LNCaP clone FGC (cell line): Measurements from ENCODE around the gene ZNF57.
"Not testable (repeated sequence)": the region's sequence is repeated elsewhere in the genome, so short reads cannot be mapped to it uniquely, and the experiment has no call there.

Experiments used
- DNase-seq: peaks from one replicate; pipeline ENCODE4 v3.0.0-alpha.2; 2011; ENCODE audit warnings: low read depth
- H3K4me3 ChIP-seq: 2 replicates; pipeline ENCODE4 v1.5.1; 2011; ENCODE audit warnings: mild to moderate bottlenecking, low read depth, low read length, control low read depth
- TF ChIP-seq, protein P1 (sequence below): IDR thresholded peaks from 2 replicates; pipeline ENCODE4 v1.5.1; 2012; ENCODE audit warnings: mild to moderate bottlenecking; ENCODE audit not compliant: control insufficient read depth, insufficient read depth; ENCODE audit errors: extremely low read depth

ZNF57 gene

DNA sequence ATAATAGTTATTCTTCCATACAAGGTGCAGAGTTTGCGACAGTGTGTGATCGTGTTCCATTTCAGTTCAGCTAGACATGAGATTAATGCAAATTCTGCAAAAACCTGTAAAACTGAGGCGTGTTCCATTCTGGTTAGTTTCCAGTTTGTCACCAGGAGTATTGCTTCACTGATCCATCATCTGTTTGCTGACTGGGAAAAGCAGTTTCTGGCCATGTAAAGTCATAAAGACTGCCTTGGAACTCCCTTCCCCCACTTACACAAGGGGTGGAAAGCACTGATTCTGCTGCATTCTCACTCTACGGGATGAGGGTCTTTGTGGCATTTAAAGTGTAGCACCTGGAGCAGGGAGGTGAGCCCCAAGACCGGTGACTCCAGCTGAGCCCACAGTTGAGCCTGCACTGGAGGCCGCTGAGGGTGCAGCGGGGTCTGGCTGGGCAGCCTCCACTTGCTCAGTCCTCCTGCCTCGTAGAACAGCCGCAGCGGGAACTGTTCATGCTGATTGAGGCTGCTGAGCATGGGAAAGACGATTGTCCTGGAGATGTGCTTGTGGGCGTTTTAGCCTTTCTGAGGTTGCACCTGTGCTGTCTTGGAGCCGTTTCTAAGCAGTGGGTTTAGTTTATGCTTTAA lies 2.0 kb downstream of the ZNF57 start:
- no peak overlapping the region for H3K4me3 ChIP-seq
- TF ChIP-seq, protein P1, sequence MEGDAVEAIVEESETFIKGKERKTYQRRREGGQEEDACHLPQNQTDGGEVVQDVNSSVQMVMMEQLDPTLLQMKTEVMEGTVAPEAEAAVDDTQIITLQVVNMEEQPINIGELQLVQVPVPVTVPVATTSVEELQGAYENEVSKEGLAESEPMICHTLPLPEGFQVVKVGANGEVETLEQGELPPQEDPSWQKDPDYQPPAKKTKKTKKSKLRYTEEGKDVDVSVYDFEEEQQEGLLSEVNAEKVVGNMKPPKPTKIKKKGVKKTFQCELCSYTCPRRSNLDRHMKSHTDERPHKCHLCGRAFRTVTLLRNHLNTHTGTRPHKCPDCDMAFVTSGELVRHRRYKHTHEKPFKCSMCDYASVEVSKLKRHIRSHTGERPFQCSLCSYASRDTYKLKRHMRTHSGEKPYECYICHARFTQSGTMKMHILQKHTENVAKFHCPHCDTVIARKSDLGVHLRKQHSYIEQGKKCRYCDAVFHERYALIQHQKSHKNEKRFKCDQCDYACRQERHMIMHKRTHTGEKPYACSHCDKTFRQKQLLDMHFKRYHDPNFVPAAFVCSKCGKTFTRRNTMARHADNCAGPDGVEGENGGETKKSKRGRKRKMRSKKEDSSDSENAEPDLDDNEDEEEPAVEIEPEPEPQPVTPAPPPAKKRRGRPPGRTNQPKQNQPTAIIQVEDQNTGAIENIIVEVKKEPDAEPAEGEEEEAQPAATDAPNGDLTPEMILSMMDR: no peak
- DNase-seq: no peak

DNA sequence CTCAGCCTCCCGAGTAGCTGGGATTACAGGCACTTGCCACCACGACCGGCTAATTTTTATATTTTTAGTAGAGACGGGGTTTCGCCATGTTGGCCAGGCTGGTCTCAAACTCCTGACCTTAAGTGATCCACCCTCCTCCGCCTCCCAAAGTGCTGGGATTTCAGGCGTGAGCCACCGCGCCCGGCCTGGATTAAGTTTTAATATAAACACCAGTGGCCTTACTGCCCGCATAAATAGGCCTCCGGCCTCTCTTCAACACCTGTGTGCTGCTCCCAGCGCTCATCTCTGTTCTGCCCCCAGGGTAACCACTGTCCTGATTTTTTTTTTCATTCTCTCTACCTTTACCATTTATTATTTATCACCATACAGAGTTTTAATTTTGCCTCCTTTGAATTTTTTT lies 2.6 kb downstream of the ZNF57 start:
- not testable (repeated sequence) for DNase-seq, H3K4me3 ChIP-seq

DNA sequence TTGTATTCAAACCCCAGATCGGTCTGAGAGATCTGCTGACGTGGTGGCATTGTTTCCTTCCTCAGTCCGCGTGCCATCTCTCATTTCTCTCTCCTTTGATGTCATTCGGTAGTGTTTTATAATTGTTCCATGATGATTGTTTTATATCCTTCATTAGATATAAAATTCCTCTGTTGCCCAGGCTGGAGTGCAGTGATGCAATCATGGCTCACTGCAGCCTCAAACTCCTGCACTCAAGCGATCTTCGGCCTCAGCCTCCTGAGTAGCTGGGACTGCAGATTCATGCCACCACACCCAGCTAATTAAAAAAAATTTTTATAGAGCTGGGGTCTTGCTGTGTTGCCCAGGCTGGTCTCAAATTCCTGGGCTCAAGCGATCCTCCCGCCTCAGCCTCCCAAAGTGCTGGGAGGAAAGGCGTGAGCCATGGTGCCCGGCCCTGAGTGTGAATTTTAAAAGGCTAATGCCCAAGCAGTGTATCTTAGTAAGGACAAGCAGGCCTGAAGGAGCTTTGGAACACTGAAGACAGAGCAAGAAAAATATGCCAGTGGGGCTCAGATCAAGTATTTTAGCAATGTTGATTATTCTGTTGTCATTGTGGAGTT lies 5.3 kb downstream of the ZNF57 start:
- no peak overlapping the region for H3K4me3 ChIP-seq
- TF ChIP-seq, protein P1: no peak
- no peak for DNase-seq

DNA sequence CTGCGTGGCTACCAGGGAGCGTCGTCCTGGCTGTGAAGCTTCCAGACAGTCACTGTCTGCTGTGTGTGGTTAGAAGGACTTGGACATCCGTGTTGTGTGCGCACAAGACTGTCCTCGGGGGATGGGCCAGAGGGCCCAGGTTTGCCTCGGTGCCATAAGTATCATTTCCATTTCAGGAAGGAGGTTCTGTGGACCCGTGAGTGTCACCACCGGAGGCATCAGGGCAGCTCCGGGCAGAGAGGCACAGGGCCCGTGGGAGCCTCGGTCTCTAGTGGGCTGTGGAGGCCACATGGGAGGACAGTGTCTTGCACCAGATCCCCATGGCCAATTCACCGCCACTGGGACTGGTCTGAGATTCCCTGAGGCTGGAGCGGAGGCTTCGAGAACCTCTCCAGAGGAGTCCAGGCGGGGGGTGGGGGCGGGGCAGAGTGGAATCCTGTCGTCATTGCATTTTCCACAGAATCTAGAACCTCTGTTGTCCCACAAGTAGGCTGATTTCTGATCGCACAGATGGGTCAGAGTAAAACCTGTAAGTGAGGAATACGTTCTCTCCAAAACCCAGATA lies 6.0 kb downstream of the ZNF57 start:
- no peak for DNase-seq
- TF ChIP-seq, protein P1: no peak
- no peak overlapping the region for H3K4me3 ChIP-seq

DNA sequence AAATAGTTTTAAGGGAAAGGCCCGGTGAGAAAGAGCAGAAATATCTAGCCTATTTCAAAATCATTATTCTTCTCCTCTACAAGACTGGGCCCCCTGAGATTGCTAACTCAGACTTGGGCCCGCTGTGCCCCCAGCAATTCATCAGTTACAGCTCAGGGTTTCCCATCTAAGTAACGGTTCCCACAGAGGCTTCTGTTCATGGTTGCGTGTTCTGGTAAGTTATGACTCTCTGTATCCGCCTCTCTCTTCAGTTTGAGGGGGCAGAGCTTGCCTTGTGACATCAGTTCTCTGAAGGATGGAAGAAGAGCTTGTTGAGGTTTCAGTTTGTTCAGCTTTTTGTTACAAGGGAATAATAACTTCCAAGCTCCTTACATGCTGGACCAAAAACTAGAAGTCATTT lies 11.6 kb downstream of the ZNF57 start:
- no peak overlapping the region for H3K4me3 ChIP-seq
- TF ChIP-seq, protein P1: no peak
- no peak for DNase-seq

DNA sequence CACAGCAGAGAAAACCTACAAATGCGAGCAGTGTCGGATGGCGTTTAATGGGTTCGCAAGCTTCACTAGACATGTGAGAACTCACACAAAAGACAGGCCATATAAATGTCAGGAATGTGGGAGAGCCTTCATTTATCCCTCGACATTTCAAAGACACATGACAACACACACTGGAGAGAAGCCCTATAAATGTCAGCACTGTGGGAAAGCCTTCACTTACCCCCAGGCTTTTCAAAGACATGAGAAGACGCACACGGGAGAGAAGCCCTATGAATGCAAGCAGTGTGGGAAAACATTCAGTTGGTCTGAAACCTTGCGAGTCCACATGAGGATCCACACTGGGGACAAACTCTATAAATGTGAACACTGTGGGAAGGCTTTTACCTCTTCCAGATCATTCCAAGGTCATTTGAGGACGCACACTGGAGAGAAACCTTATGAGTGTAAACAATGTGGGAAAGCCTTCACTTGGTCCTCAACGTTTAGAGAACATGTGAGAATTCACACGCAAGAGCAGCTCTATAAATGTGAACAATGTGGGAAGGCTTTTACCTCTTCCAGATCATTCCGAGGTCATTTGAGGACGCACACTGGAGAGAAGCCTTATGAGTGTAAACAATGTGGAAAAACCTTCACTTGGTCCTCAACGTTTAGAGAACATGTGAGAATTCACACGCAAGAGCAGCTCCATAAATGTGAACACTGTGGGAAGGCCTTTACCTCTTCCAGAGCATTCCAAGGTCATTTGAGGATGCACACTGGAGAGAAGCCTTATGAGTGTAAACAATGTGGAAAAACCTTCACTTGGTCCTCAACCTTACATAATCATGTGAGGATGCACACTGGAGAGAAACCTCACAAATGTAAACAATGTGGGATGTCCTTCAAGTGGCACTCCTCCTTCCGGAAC lies 16.8 kb downstream of the ZNF57 start:
- no peak for DNase-seq
- TF ChIP-seq, protein P1: no peak
- no peak overlapping the region for H3K4me3 ChIP-seq

DNA sequence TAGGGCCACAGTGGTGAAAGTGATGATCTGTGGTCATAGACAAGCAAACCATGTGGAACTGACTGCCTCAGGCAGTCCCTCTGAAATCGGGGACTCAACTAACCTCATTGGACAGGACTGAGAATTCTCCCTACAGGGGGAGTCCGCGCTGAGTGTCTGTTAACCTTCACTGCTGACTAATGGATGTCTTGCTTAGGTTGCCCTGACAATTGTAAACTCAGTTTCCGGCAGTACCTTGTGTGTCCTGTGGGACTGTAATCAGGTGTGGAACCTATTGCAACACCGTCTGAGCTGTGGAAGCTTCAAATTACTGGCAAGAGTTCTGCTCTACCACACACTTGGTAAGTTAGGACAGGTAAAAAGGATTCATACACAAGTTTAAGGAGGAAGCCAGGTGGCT lies 22.3 kb downstream of the ZNF57 start:
- no peak overlapping the region for H3K4me3 ChIP-seq
- DNase-seq: no peak

More for the DNA sequence above, 22.3 kb downstream of the ZNF57 start:
- TF ChIP-seq, protein P1: no peak
